Measurements from ENCODE around the gene FAM241B. TPM values are rescaled to one million over a fixed set of nuclear protein-coding genes. Genes with fewer than 3 reads are reported as not detected.

FAM241B gene
- total RNA-seq, 1 donor from 2014 or later: 0.98 TPM

- Histone ChIP-seq H3K4me1 (peaks cover 9% of the 10 kb centered on the region), H3K36me3 (no peaks in the 10 kb centered on the region), H3K9me3 (no peaks in the 10 kb centered on the region), H3K4me3 (no peak overlapping the region), H3K27ac (no peak overlapping the region), H3K27me3 (no peaks in the 10 kb centered on the region)
- DNase-seq (ENCODE audit: extremely low spot score in 2 of 2): no peak
- TF ChIP-seq, protein P1, sequence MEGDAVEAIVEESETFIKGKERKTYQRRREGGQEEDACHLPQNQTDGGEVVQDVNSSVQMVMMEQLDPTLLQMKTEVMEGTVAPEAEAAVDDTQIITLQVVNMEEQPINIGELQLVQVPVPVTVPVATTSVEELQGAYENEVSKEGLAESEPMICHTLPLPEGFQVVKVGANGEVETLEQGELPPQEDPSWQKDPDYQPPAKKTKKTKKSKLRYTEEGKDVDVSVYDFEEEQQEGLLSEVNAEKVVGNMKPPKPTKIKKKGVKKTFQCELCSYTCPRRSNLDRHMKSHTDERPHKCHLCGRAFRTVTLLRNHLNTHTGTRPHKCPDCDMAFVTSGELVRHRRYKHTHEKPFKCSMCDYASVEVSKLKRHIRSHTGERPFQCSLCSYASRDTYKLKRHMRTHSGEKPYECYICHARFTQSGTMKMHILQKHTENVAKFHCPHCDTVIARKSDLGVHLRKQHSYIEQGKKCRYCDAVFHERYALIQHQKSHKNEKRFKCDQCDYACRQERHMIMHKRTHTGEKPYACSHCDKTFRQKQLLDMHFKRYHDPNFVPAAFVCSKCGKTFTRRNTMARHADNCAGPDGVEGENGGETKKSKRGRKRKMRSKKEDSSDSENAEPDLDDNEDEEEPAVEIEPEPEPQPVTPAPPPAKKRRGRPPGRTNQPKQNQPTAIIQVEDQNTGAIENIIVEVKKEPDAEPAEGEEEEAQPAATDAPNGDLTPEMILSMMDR (IDR thresholded peaks at IDR 0.05): no peak
- TF ChIP-seq POLR2A (IDR thresholded peaks at IDR 0.05) (no peak), POLR2AphosphoS5 (IDR thresholded peaks at IDR 0.05; ENCODE audit: insufficient read depth in 1 of 2, low read depth in 1 of 2) (no peak)
- intact Hi-C loops (cut with DNase I): loop anchor here (10.0 kb wide), 1 partner anchor 164 kb away; the partner anchor contains the start of gene COL13A1
These were observed 10.3 kb downstream of the FAM241B start for GRCh38 chr10:69640196-69640980.

GRCh38 chr10:69641261-69641980 is 11.4 kb downstream of the FAM241B start:
- Histone ChIP-seq H3K27ac (no peak overlapping the region), H3K27me3 (no peaks in the 10 kb centered on the region), H3K4me1 (peaks cover 9% of the 10 kb centered on the region), H3K9me3 (no peaks in the 10 kb centered on the region), H3K36me3 (no peaks in the 10 kb centered on the region), H3K4me3 (no peak overlapping the region)
- DNase-seq (ENCODE audit: extremely low spot score in 2 of 2): no peak
- intact Hi-C loops (cut with DNase I): loop anchor here (10.0 kb wide), 1 partner anchor 163 kb away; the partner anchor contains the start of gene COL13A1
- TF ChIP-seq, protein P1 (IDR thresholded peaks at IDR 0.05): no peak
- TF ChIP-seq POLR2AphosphoS5 (IDR thresholded peaks at IDR 0.05; ENCODE audit: insufficient read depth in 1 of 2, low read depth in 1 of 2): no peak
- no peak for TF ChIP-seq POLR2A (IDR thresholded peaks at IDR 0.05)

DNA sequence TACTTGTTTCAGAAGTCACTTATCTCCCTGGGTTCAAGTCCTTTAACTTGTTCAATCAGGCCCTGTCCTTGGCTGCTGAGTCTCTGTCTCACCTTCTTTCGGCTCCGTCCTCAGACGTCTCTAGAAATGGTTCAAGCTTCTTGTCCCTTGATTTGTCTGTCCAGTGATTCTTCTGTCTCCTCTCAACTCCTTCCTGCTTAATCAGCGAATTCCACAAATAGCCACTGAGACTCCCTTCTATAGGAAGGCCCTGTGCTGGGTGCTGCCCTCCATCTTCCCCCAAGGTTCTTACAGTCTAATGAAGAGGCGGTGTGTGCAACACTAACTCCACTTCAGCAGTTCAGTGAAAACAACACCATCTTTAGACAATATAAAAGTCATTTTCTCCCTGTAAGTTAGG is 12.7 kb downstream of the FAM241B start:
- H3K27ac ChIP-seq: no peak overlapping the region
- no peaks in the 10 kb centered on the region for H3K36me3 ChIP-seq
- no peaks in the 10 kb centered on the region for H3K9me3 ChIP-seq
- intact Hi-C loops (cut with DNase I): loop anchor here (10.0 kb wide), 1 partner anchor 162 kb away; the partner anchor contains the start of gene COL13A1
- no peak for DNase-seq (ENCODE audit: extremely low spot score in 2 of 2)
- peaks cover 9% of the 10 kb centered on the region for H3K4me1 ChIP-seq
- no peak overlapping the region for H3K4me3 ChIP-seq
- TF ChIP-seq, protein P1 (IDR thresholded peaks at IDR 0.05): no peak
- H3K27me3 ChIP-seq: no peaks in the 10 kb centered on the region

DNA sequence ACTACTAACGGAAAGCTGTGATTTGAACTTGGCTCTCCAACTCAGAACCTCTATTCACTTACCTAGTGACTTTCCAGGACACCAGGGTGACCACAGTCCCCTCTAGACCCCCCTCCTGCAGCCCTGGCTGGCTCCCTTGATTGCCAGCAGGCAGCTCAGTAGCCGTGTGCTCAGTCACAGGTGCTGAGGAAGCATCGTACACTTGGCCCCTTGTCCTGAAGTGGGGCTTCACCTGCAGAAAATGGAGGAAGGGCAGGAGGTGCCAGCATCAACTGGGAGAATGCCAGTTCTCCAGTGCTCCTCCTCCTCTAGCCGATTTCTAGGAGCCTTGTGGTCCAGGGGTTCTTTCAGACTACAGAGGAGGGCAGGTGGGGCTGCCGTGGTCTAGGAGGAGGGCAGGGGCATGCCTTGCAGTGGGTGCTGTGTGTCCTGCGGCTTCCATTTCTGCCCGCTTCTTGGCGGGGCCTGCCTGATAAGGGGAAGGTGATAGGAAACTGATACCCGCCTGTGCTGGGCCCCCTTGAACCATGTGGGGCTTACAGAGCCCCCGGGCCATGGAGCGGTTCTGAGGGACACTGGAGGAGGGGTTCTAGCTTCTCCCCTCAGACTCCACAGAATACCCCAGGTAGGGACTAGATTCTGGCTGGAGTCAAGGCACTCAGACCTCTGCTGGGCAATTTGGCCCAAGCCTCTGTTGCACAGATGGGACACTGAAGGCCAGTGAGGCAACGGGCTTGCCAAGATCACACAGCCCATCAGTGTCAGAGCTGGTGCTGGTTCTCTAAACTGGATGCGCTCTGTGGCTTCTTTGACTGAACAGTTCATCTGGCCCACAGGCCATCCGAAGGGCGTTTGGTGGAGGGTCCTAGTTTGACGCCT is 14.0 kb downstream of the FAM241B start:
- peaks cover 9% of the 10 kb centered on the region for H3K4me1 ChIP-seq
- TF ChIP-seq POLR2AphosphoS5 (IDR thresholded peaks at IDR 0.05; ENCODE audit: insufficient read depth in 1 of 2, low read depth in 1 of 2): no peak
- TF ChIP-seq, protein P1 (IDR thresholded peaks at IDR 0.05): no peak
- no peak for TF ChIP-seq POLR2A (IDR thresholded peaks at IDR 0.05)
- no peaks in the 10 kb centered on the region for H3K36me3 ChIP-seq
- no peak for DNase-seq (ENCODE audit: extremely low spot score in 2 of 2)
- no peaks in the 10 kb centered on the region for H3K9me3 ChIP-seq
- intact Hi-C loops (cut with DNase I): loop anchor here (10.0 kb wide), 1 partner anchor 161 kb away; the partner anchor contains the start of gene COL13A1
- H3K27ac ChIP-seq: no peak overlapping the region
- no peaks in the 10 kb centered on the region for H3K27me3 ChIP-seq
- H3K4me3 ChIP-seq: no peak overlapping the region

Measured in vagina (tissue), 2 donors.